ENCODE results near the gene LYG1.

LYG1 gene

GRCh38 chr2:99261242-99261641, 39.8 kb downstream of the LYG1 start:
- DNase-seq = peak; percentile 8

GRCh38 chr2:99260184-99260583, 40.8 kb downstream of the LYG1 start:
- DNase-seq = no peak

GRCh38 chr2:99259465-99259864, 41.5 kb downstream of the LYG1 start:
- no peak for DNase-seq

- no peak for DNase-seq
These were observed 44.3 kb downstream of the LYG1 start for GRCh38 chr2:99256677-99257076.

GRCh38 chr2:99255491-99256318, 45.3 kb downstream of the LYG1 start, which contains the start of gene LYG2:
LYG2 (minus strand) TSS chr2:99255666; CDS start chr2:99254260, 1,406 bp downstream.
- no peak for DNase-seq

- no peak for DNase-seq
These were observed 51.0 kb downstream of the LYG1 start for GRCh38 chr2:99249951-99250350.

GRCh38 chr2:99242151-99242550, 58.8 kb downstream of the LYG1 start:
- no peak for DNase-seq

- no peak for DNase-seq
These were observed 60.6 kb downstream of the LYG1 start for GRCh38 chr2:99240431-99240830.

- DNase-seq = no peak
These were observed 62.4 kb downstream of the LYG1 start for GRCh38 chr2:99238599-99238998.

Measured in NCI-H2171 treated with DMSO at 0.1 percent for 48 hours (cell line).